NCI-H748 (cell line): ENCODE results near the gene NDRG4.
"Not testable (repeated sequence)": the region's sequence is repeated elsewhere in the genome, so short reads cannot be mapped to it uniquely, and the experiment has no call there.

Experiments
- DNase-seq: peaks from one replicate; lab custom pipeline; 2025; ENCODE audit not compliant: unreplicated experiment; lab: John Stamatoyannopoulos, UW

NDRG4 gene

DNA sequence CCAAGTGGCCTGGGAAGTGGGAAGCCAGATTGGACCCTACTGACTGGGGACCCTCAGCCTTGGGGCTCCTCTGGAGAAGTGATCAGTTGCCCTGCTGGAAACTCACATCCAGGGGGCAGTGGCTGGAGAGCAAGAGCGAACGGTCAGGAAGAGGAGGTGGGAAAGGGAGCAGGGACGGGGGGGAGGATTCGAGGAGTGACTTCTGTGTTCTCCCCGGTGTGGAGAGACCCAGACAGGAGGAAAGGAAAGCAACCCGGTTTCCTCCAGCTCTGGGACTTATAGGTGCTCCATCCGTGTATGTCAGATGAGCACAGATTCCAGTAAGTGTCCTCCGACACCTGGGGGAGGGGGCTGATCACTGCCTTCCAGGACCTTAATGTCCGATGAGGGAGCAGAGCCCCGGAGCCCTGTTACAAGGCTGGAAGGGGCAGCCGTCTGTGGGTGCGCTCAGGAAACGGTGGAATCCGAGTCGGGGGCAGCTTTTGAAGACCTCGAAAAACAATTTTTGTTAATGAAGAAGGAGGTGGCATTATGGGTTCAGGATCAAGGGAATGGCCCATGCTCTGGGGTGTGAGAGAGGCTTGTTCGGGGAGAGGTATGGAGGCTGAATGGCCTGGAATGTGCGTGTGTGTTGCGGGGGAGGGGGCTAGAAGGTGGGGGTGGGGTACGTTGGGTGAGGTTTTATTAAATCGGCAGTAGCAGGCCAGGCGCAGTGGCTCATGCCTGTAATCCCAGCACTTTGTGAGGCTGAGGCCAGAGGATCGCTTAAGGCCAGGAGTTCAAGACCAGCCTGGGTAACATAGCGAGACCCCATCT, 34.8 kb upstream of the NDRG4 start:
- DNase-seq = peak; percentile 13

GRCh38 chr16:58465817-58466216, 34.1 kb upstream of the NDRG4 start:
- DNase-seq = no peak

DNA sequence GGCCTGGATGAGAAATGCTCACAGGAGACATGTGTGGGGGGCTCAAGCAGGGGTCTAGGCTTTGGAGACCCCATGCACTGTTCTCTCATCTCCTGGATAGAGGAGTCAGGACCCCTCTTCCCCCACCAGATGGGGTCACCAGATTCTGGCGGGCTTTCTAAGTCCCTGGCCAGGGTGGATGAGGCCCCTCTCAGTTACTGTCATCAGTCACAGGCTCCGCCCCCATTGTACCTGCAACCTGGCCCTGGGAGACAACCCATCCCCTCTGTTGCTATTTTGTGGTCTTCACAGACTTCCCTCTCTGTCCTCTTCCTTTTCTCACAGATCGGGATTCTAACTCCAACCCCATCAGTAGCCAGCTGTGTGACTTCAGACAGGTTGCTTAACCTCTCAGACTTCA, 33.5 kb upstream of the NDRG4 start:
- no peak for DNase-seq

DNA sequence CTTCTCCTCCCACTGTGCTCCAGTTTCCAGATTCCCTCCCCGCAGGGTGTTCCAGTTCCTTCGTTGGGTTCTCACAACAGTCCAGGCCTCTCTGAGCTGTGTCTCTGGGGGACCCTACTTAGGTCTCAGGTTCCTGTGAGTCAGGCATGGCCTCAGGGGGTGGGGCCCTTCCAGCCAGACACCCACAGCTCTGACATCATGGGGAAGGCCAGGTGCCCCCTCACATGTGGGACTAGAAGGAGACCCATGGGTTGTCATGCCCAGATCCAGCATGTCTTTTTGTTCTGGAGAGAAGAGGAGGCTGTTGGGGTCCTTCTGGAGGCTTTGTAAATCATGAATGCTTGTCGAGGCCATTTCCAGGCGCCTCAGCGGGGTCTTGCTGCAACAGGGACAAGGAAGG, 32.0 kb upstream of the NDRG4 start:
- DNase-seq = no peak

- no peak for DNase-seq
Observed at GRCh38 chr16:58471209-58471975, 28.6 kb upstream of the NDRG4 start.

DNA sequence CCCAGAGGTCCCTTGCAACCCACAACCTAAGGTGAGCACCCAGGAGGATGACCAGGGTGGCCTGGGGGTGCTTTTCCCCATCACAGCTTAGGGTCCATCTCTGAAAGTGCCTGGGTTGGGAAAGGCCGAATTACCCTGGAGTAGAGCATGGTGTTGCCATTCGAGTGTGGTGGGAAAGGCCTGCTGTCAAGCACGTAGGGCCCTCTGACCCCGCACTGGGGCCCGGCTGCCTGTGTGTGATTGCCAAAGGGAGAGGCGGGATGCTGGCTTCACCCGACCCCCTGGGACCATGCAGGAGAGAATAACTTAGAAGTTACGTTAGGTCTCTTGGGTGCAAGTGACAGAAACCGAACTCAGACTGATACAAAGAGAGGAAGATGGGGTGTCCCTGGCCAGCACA, 27.7 kb upstream of the NDRG4 start:
- no peak for DNase-seq

- no peak for DNase-seq
Observed at GRCh38 chr16:58472827-58473226, 27.1 kb upstream of the NDRG4 start.

- DNase-seq = no peak
Observed at GRCh38 chr16:58474296-58474695, 25.6 kb upstream of the NDRG4 start.

- no peak for DNase-seq
Observed at GRCh38 chr16:58475091-58475619, 24.8 kb upstream of the NDRG4 start.

GRCh38 chr16:58476791-58477190, 23.2 kb upstream of the NDRG4 start:
- DNase-seq = no peak

GRCh38 chr16:58478427-58478826, 21.5 kb upstream of the NDRG4 start:
- no peak for DNase-seq

GRCh38 chr16:58481226-58481869, 18.6 kb upstream of the NDRG4 start:
- DNase-seq = no peak

DNA sequence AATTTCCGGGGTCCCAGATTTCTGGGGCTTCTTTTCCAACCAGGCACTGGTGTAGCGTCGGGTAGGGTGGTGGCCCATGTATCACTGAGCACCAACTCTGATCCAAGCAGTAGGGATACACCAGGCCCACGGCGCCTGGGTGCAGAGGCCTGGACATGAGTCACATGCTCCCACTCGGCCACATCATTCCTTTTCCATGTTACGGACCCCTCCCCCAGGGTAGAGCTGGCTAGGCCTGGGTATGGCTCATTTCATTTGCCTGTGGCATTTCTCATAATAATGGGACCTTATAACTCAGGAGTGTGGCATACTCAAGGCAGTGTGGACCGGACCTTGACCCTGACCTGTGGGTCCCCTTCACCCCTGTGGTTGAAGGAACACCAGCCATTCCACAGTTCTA, 18.0 kb upstream of the NDRG4 start:
- DNase-seq = no peak

DNA sequence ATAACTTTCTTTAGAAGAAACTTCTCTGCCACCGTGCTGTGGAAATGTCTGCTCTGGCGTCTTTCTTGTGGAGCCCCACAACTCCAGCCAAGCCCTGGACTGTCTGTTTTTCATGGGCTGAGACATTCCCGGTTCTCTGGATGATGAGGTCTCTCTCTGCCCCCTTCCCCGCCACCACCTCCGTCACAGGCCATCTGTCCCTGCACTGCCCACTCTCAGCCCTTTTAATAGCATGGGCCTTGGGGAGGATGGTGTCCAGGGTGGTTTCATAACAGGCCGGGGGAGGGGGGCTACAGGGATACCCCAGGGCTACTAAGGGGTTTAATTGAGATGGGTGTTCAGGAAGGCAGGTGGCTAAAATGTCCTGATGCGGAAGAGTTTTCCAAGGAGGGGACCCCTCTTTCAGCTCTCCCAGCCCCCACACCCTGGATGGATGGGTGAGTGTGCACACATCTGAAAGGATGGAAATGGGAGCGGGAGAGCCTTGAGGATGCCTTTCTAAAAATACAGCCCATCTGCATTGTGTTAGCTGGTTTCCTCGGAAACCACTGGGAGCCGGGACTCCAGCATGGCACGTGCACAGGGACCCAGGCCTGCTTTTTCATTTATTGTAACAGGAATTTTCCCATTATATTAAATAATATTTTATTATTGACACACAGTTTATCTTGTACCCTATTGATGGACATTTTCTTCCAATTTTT, 14.6 kb upstream of the NDRG4 start:
- no peak for DNase-seq

GRCh38 chr16:58487566-58488351, 12.2 kb upstream of the NDRG4 start:
- DNase-seq = peak; percentile 81

GRCh38 chr16:58488531-58488930, 11.4 kb upstream of the NDRG4 start:
- DNase-seq = no peak

DNA sequence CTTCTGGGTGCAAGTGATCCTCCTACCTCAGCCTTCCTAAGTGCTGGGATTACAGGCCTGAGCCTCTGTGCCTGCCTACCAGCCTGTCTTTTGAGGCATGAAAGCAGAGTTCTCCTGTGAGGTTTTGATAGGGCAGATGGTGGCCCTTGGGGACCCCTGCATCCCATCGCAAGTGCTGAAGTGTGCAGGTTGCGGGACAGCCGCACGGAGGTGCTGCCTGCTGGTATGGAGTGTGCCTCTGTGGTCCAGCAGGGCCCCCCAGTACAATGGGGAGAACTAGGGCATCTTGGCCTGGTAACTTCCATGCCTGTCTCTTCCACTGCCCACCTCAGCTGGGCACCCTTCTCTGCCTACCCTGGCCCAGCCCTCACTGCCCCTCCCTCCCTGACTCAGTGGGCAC, 9.9 kb upstream of the NDRG4 start:
- no peak for DNase-seq

GRCh38 chr16:58490539-58490938, 9.4 kb upstream of the NDRG4 start:
- DNase-seq = not testable (repeated sequence)

GRCh38 chr16:58492066-58492465, 7.9 kb upstream of the NDRG4 start:
- DNase-seq = no peak

GRCh38 chr16:58492735-58493134, 7.2 kb upstream of the NDRG4 start:
- peak; percentile 23 for DNase-seq
